GM19438 (cell line): ENCODE measurements around the gene USP30.

Source experiments
- ATAC-seq: cut with Tn5 transposase; IDR thresholded peaks from one replicate; pipeline ENCODE4 v1.9.1; 2021; ENCODE audit warnings: low read depth; ENCODE audit not compliant: unreplicated experiment

USP30 gene

DNA sequence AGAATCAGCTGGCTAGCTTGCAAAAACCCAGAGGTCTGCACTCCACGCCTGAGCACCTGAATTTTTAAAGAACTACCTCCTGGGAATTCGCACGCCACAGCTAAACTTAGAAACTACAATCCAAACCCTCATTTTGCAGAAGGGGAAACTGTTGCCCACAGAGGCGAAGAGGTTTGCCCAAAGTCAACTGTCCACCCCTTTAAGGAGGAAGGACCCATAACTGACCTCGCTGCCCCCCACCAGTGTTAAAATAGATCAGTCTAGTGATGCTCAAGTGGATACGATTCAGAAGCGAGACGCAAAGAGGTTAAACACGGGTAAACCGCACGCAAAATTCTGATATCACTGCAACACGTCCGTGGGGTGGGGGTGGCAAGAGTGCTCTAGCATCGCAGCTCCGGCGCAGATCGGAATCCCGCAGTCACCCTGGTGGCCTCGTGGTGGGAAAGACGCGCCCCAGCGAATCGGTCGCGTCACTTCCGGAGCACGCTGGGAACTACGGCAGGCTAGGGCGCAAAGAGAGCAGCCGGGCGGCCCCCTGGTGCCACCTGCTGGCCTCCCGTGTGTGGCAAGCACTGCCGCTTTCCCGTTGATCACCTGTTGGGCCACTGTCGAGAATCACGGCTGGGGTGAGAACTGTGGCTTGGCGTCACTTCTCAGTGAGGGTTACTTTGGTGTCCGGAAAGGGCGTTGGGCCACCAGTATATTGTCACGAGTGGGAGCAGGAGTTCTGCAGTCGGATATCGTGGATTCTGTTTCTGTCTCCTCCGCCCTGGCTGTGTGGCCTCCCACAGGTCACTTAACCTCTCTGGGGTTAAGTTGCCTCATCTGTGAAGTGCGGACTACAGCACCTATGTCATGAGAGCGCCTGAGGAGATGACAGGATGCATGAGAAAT, 40.9 kb downstream of the USP30 start, which contains the start of gene ALKBH2:
TSS of gene ALKBH2 (minus strand) at position 451 of the 897 bp plus-strand sequence. CDS start 686 bp downstream, outside the sequence.
- peak; percentile 48 for ATAC-seq

- no peak for ATAC-seq
These were observed 44.7 kb downstream of the USP30 start for GRCh38 chr12:109097140-109097434.

GRCh38 chr12:109097435-109098182, 45.2 kb downstream of the USP30 start, which contains the start of gene UNG:
UNG (plus strand) TSS chr12:109097597; CDS start chr12:109097680, 83 bp downstream.
- ATAC-seq = peak; percentile 86

GRCh38 chr12:109098183-109098604, 45.8 kb downstream of the USP30 start:
- peak; percentile 31 for ATAC-seq

GRCh38 chr12:109098651-109099050, 46.3 kb downstream of the USP30 start:
- no peak for ATAC-seq

DNA sequence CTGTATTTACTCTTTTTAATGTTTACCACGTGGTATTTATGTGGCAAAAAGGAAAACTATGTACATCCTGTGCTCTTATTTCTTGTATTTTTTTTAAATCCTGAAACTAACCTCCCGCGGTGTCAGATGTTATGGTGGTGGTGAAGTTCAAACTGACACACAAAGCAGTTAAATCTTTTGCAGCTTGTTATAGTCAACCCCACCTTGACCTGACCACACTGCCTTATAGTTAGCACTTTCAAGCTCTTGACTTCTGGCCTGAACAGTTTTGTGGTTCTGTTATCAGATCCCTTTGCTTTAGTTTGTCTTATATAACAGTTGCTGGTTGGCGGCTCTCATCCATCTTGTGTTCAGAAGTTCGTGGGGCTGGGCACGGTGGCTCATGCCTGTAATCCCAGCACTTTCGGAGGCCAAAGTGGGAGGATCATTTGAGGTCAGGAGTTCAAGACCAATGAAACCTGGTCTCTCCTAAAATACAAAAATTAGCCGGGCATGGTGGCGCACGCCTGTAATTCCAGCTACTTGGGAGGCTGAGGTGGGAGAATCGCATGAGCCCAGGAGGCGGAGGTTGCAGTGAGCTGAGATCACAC, 47.1 kb downstream of the USP30 start:
- ATAC-seq = no peak

- ATAC-seq = no peak
These were observed 48.4 kb downstream of the USP30 start for GRCh38 chr12:109100741-109101140.

DNA sequence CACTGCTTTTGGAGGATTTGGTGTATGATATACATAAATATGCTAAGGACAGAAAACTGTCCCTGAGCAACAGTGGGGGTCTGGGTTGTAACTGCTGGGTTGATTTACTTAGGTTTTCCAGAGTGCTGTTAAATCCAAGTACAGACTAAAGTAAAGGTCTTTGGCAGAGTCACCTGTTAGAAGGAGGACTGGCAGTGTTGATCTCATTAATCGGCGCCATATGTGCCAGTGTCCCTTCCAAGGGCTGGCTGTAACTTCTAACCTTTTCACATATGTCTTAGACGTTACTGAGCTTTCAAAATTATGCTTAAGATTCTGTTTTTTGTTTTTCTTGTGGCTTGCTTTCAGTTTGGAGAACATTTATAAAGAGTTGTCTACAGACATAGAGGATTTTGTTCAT, 50.1 kb downstream of the USP30 start:
- no peak for ATAC-seq

- no peak for ATAC-seq
These were observed 52.8 kb downstream of the USP30 start for GRCh38 chr12:109105176-109105575.

- ATAC-seq = no peak
These were observed 57.5 kb downstream of the USP30 start for GRCh38 chr12:109109746-109110350.

DNA sequence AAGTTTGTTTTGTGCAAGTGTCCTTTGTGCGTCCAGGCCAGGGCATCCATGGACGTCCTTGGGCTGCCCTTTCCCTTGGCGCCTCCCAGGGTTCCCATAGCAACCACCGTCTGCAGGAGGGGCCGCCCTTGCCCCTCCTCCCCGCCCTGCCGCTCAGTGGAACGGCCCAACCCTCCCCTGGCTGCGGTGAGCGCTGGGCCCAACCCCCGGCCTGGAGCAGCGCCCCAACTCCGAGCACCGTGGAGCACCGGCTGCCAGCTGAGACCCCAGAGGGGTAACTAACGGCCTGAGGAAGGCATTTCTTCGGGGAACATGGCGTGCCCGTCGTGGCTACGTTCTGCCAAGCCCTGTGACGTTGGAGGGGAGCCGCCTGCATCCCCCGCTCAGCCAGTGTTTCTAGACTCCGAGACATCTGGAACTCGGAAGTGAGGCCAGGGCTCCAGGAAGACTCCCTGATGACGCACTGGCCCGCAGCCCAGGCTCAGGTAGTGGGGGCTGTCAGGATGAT, 58.7 kb downstream of the USP30 start:
- peak; percentile 81 for ATAC-seq

- no peak for ATAC-seq
These were observed 60.5 kb downstream of the USP30 start for GRCh38 chr12:109112720-109113465.

DNA sequence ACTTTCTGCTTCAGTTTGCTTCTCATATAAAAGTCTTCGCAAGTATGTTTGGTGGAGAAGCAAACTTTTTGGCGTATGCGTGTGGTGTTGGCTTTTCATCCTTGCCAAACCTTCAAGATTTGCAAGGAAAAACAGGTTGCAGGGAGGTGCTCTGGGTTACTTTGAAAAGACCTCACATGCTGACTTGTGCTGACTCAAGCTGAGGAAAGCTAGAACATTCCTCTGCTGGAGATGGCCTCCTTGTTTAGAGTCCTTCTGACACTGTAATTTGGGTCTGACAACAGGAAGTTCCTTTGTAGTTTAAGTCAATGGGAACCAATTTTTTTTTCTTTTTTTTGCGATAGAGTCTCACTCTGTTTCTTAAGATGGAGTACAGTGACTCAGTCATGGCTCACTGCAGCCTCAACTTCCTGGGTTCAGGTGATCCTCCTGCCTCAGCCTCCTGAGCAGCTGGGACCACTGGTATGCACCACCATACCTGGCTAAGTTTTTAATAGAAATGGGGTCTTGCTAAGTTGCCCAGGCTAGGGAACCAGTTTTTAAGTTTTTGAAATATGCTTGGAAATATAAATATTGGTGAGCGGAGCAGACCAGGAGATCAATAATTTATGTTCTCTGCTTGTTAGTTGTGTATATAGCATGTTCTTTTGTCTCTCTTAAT, 61.4 kb downstream of the USP30 start:
- ATAC-seq = no peak

- ATAC-seq = no peak
These were observed 62.3 kb downstream of the USP30 start for GRCh38 chr12:109114644-109115043.

DNA sequence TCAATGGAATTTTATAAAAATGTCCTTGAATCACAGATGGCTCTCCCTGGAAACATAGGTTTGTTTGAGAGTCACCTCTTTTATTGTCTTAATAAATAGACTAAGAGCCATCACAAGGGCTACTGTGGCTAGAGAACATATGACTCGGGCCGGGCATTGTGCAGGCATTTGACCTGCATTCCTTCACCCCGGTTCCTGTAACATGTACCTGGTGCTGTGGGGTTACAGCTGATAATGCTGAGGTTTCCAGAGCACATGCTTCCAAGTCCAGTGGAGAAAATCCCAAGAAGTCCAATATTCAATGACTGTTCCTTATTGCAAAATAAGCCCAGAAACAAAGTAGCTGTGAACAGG, 63.0 kb downstream of the USP30 start:
- ATAC-seq = no peak

DNA sequence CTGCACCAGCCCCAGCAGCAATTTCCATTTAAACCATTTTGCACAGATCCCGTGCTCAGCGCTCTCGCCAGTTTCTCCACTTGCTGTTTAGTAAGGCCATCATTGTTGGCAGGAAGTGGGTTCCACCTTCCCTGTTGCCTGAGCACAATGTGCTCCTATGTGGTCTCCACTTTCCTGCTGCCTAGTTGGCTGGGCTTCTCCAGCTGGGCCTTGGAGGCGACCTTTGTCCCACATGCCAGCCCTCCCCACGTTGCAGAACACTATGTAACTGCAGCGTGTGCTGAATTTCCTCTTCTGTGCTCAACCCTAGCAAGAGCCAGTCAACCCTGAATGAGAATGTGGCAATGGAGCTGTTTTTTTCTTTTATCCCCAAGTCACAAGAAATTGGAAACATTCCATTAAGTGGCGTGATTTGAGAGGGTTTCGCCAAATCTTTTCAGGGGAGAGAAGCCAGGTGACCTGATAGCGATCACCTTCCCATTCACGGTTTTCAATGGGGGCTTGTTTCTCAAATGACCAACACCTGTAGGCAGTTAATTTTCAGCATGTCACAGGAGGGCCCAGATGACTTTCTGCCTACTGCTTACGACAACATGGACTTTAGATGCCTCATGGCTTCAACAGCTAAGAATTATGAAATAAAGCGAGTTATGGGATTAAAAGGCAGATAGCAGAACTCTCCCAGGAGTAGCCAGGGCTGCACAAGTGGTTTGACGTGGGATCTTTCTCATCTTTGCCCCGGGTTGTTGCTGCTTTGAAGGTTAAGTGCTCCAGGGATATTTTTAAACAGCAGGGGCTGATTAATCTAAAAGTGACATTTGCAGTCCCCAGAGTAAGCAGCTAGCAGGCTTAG, 63.6 kb downstream of the USP30 start, which contains the start of gene ACACB:
TSS of gene ACACB (plus strand) at position 830 of the 853 bp plus-strand sequence. CDS start 22,819 bp downstream, outside the sequence.
- no peak for ATAC-seq

DNA sequence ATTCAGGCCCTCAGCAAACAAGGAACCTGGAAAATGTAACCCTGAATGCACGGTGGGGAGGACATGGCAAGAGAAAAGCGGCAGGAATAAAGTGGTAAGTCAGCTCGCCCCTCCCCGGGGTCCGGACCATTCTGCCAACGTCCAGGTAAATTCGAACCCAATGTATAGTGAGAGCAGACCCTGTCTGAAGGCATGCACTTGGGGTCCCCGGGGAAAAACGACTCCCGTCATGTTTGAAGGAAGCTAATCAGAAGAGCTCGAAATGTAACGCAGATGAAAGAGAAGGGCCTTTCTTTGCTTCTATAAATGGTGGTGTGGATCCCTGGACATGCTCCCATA, 64.2 kb downstream of the USP30 start:
- no peak for ATAC-seq

- no peak for ATAC-seq
These were observed 67.7 kb downstream of the USP30 start for GRCh38 chr12:109120095-109120494.

DNA sequence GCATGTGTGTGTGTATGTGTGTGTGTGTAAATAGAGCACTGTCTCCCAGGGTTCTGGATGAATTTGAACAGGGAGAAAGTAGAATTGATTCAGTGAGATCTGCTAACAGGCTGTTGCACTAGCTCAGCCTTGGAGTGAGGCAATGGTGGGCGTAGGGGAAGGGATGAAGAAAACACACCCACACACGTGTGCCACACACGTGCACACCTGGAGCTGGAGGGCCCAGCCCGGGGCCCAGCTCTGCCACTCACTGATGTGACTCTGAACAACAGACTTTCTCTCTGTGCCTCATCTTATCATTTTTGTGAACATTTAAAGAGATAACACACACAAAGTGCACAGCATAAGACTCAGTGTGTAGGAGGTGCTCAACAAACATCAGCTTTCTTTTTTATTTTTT, 68.2 kb downstream of the USP30 start:
- no peak for ATAC-seq
